NCI-H2029 (cell line): Measurements from ENCODE around the gene COIL.

ENCODE experiments used
- DNase-seq: peaks from one replicate; lab custom pipeline; 2025; lab: John Stamatoyannopoulos, UW

Gene COIL

DNA sequence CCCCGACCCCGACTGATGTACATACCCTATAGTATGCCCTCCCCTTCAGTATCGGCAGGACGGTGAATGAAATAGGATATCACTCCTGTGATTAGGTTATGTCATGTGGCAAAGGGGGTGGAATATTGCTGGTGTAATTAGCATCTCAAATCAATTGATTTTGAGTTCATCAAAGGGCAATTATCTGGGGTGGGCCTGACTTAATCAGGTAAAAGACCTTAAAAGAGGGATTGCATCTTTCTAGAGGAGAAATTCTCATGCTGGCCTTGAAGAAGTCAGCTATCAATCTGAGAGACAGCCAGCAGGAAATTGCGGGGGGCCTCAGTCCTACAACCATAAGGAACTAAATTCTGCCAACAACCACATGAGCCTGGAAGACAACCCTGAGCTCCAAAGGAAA is 57.3 kb downstream of the COIL start:
- DNase-seq = no peak

DNA sequence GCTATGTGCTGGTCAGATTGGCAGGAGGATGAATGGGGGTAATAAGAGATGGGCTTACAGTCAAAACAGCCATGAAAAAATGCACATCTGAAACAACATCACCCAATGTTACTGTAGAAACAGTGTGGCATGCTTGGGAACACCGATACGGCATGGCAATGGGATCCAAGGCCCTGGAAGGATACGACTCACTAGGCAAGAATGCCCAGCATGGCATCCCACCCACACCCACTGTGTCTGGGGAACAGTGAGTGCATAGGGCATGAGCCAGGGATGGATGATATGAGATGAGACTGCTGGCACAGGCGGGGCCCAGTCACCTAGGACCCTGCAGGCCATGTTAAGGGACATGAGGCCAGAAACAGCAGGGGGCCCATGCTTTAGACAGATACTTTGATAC is 58.5 kb downstream of the COIL start:
- DNase-seq = no peak

DNA sequence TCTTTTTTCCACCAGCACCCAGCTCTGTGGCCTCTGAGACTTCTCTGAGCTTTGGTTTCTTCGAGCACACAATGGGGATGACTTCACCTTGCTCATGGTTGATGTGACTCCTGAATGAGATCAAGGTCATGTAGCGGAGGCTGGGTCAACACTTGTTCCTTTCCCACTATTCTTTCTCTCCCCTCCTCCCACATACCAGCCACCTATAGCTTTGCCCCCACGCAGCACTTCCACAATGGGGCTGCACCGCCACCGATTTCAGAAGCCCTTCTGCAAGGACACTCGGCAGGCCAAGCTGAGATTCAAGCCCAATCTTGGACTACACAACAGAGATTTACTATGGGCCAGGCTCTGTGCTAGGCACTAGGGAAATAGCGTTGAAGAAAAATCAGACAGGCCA is 61.4 kb downstream of the COIL start:
- DNase-seq = no peak

DNA sequence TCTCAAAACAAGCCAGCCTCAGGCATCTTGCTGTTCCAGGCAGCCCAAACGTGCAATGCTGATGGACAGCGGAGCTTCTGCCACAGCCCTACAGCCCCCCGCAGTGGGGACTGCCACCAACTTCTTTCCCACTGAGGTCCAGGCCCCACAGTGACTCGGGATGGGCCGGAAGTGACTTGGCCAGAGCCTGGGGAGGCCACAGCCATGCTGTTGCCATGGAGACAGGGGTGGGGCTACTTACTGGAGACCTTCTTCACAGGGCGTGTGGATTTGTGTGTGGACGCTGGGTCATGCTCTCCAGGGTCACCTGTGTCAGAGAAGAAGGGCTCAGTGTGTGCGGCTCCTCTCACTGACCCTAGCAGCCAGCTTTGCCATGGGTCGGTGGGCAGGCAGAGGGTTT is 62.0 kb downstream of the COIL start:
- DNase-seq = no peak

DNA sequence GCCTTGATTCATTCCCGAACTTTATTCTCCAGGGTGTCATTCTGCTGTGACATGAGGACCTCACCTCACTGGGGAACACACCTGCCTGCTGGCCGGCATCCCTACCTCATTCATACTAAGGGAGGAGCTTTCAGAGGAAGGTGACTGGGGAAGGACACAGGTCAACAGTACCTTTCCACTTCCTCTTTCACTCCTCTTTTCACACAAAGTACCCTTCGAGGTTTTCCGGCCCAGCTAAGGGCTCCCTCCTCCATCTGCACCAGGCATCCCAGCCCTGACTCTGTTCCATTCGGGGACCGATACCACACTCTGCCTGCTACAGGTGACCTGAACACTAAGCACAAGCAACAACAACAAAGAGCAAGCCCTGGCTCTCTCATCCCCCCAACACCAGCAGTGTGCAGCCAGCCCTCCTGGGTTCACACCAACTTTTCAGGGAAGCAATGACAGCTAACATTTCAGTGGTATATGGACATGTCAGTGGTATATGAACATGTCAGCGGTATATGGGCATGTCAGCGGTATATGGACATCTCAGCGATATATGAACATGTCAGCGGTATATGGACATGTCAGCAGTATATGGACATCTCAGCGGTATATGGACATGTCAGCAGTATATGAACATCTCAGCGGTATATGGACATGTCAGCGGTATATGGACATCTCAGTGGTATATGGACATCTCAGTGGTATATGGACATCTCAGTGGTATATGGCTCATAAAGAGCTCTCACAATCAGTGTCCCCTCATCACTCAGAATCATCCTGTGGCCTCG is 63.0 kb downstream of the COIL start:
- DNase-seq = no peak

DNA sequence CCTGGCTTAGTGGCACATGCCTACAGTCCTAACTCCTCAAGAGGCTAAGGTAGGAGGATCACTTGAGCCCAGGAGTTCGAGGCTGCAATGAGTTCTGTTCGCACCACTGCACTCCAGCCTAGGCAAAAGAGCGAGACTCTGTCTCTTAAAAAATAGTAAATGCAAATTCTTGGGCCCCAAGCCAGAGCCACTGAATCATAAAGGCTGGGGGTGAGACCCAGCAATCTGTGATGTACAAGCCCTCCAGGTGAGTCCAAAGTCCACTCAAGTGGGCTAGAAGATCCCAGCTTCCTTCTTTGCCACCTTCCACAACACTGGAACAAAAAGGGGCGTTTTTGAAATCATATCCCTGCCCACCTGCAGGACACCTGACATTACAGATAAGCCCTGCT is 63.9 kb downstream of the COIL start:
- DNase-seq = no peak

DNA sequence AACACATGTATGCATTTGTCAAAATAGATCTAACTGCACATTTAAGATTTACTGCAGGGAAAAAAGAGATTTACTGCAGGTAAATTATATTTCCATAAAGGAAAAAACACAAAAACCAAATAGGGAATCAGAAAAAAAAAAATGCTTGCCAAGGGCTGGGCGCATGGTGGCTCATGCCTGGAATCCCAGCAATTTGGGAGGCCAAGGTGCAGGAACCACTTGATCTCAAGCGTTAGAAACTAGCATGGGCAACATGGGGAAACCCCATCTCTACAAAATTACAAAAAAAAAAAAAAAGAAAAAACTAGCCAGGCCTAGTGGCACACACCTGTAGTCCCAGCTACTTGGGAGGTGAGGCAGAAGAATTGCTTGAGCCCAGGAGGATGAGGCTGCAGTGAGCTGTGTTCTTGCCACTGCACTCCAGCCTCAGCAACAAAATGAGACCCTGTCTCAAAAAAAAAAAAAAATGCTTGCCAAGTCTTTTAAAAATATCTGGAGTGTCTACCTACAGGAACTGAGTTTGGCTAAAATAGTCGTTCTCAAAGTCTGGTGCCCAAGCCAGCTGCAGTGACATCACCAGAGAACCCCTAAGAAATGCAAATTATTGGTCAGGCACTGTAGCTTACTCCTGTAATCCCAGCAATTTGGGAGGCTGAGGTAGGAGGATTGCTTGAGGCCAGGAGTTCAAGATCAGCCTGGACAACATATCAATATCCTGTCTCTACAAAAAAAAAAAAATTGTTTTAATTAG is 64.5 kb downstream of the COIL start:
- DNase-seq = no peak

DNA sequence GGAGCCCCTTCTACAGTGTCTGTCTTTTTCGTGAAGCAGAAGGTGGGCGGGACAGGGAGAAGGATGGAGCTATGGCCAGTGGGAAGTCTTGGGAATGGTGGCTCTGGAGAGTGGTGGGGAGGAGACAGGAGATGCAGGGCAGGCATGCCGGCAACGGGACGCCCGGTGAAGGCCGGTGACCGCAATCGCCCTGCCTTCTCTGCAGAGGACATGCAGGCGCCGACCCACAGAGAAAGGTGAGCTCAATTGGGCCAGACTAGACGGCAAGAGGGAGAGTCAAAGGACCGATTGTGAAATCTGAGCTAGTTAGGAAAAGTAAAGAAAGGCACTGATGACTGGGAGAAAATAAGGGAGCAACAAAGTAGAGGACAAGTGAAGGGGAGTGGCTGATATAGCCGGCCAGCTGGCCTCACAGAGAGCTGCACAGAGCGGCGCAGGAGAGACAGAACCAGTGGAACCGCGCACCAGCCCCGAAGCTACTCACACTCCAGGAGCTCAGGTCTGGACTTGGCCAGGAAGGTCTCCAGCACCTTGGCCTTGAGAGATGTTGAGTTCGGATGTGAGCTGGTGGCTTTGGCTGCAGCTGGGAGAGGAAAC is 65.9 kb downstream of the COIL start:
- DNase-seq = no peak

DNA sequence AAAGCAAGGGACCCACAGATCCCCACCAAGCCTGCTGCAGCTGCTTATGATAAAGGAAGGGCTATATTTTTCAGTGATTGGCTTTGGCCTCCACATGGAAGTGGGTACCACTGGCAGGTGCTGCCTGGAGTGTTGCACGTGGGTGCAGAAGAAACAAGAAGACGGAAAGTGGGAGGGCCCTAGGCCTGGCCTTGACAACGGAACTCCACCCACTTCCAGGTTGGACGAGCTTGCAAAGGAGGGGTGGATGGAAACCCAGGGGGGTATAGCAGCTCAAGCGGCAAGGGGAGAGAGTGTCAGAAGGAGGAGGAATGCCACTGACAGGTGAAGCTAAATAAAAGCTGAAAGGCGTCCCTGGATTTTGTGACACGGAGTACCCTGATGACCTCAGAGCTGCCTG is 67.3 kb downstream of the COIL start:
- DNase-seq = no peak

DNA sequence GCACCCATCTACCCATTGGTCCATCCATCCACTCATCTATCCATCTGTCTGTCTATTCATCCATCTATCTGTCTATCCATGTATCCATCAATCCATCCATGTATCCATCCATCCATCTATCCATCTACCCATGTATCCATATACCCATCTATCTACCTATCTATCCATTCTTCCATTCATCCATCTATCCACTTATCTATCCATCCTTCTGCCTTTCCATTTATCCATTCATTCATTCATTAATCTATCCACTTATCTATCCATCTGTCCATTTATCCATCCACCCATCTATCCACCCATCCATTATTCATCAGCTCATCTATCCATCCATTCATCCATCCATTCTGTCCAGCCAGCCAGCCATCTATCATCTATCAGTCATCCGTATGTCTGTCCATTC is 68.5 kb downstream of the COIL start:
- no peak for DNase-seq

DNA sequence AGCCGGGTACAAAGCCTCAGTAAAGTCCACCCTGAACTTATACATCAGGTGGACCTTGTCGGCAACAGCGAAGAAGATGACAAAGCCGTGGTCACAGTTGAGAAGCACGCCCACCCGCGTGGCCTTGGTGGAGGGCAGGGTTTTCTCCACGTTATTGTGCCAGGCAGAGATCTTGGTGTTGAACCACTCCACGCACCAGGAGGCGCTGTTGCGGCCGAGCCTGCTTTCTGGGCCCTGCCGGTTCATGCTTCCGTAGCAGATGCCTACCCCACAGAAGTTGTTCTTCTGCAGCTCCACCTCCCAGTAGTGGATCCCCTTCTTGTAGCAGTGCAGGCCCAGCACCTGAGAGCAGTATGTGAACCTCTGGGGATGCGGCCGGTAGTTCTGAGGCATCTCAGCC is 69.1 kb downstream of the COIL start:
- DNase-seq = no peak

DNA sequence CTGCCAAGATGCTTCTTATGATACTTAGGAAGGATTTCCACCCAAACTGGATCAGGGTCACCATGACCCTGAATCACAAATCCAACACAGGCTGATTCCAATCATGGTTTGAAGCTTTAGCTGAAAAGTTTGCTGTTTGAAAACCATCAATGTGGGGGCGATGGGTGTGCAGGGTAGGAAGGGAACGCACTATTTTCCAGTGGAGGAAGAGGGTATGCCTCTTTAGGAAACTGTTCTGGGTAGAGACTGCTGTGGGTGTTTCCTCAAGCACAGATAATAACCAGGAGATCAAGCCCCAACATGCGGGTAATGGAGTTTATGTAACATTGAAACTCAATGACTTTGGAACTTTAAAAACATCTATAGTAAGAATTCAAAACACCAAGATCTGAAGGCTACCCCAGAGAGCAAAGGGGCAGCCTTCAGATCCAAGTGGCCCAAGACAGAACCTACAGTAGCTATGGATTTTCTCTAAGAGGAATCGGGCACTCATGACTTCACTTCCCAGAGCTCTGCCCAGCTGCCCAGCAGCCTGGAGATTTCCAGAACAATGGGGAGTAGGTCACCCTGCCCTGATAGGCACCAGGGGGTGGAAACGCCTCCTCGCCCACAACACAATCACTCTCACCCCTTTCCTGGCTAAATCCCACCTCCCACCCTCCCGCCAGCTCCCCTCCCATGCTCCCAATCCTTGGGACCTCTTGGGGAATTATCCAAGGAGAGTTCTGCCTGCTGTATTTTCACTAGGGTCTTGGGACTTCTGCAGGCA is 69.8 kb downstream of the COIL start:
- no peak for DNase-seq

DNA sequence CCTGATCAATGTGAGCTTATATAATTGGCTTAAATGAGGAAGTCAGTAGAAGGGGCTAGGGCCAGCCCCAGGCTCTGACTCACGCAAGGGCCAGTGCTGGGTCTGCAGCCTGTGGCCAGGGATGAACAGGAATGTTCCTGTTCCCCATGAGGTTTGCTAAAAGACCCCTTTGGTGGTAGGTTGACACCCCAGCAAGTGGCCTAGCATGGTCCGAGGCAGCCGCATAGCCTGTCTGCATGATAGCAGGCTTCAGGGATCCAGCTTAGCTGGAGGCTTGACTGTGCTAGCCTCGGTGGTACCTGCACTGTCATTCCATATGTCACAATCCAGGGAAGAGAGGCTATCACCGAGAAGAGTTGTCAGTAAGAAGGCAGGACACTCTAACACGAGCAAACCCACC is 70.5 kb downstream of the COIL start:
- no peak for DNase-seq
